Osteoblast (primary cell): ENCODE results near the gene HIGD1B. TPM values are rescaled to one million over a fixed set of nuclear protein-coding genes. Genes with fewer than 3 reads are reported as not detected.

Experiments
- DNase-seq: peaks from one replicate; pipeline ENCODE4 v3.0.0; 2011; ENCODE audit warnings: low spot score, mixed read lengths; ENCODE audit not compliant: insufficient read length; ENCODE audit errors: missing footprints
- H2AFZ ChIP-seq: 2 replicates; pipeline ENCODE4 v1.6.0; 2011; ENCODE audit warnings: mild to moderate bottlenecking, low read length
- H3K27ac ChIP-seq: 2 replicates; pipeline ENCODE4 v1.5.1; 2011; ENCODE audit warnings: mild to moderate bottlenecking, low read depth, low read length, moderate library complexity
- H3K27me3 ChIP-seq: 2 replicates; pipeline ENCODE4 v1.6.0; 2012; ENCODE audit warnings: mild to moderate bottlenecking, control low read depth, inconsistent platforms, low read length, moderate library complexity; ENCODE audit not compliant: insufficient read depth
- H3K36me3 ChIP-seq: 2 replicates; pipeline ENCODE4 v1.5.1; 2011; ENCODE audit warnings: mild to moderate bottlenecking, low read length, control low read depth, moderate library complexity; ENCODE audit not compliant: insufficient read depth
- H3K4me1 ChIP-seq: 2 replicates; pipeline ENCODE4 v1.5.1; 2011; ENCODE audit warnings: mild to moderate bottlenecking, low read length, control low read depth, moderate library complexity; ENCODE audit not compliant: insufficient read depth
- H3K4me2 ChIP-seq: 2 replicates; pipeline ENCODE4 v1.6.0; 2011; ENCODE audit warnings: mild to moderate bottlenecking, low read length; ENCODE audit not compliant: insufficient read depth
- H3K4me3 ChIP-seq: fragments of 200-600 bp; sonication (generic); 3 replicates; pipeline ENCODE4 v1.5.1; 2012; ENCODE audit warnings: mild to moderate bottlenecking, low read length, inconsistent platforms; ENCODE audit not compliant: insufficient read depth
- H3K79me2 ChIP-seq: 2 replicates; pipeline ENCODE4 v1.6.0; 2012; ENCODE audit warnings: mild to moderate bottlenecking, low read length, control low read depth, inconsistent platforms; ENCODE audit not compliant: insufficient read depth
- H3K9me3 ChIP-seq: 2 replicates; pipeline ENCODE4 v1.5.1; 2011; ENCODE audit warnings: low read depth, low read length, control low read depth
- H4K20me1 ChIP-seq: 2 replicates; pipeline ENCODE4 v1.6.0; 2012; ENCODE audit warnings: mild to moderate bottlenecking, low read length, control low read depth; ENCODE audit not compliant: insufficient read depth
- total RNA-seq: library from RNA; depleted of rRNA; stranded (reverse); fragments of >200 nt; gene quantifications from 2 replicates; pipeline ENCODE4 v1.2.3, GENCODE V29; 2012
- TF ChIP-seq, protein P1 (sequence below): IDR thresholded peaks from 2 replicates; pipeline ENCODE4 v1.5.1; 2011; ENCODE audit warnings: mild to moderate bottlenecking, low read depth, low read length, moderate library complexity; ENCODE audit errors: extremely low read depth

HIGD1B gene
- total RNA-seq = not detected in 2 replicates

DNA sequence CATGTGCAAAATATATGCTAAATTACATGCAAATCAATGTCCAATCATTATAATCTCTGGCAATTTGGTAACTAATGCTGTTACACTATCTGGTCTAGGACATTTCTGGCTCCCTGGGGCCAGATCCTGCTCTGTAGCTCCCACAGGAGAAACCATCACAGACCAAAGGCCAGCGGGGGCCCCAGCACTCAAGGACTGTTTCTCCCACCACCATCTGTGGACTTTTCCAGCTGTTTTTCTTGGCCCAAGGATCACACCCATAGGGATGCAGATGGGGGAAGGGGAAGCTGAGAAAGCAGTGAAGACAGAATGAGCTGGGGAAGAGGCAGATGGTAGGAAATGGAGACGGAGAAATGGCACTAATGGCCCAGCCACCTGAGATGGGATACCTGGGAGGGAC, at the start of gene HIGD1B:
Gene HIGD1B (plus strand): TSS at position 298 of the 400 bp plus-strand sequence. CDS start 270 bp downstream, outside the sequence.
- no peaks in the 10 kb centered on the region for H3K9me3 ChIP-seq
- TF ChIP-seq, protein P1, sequence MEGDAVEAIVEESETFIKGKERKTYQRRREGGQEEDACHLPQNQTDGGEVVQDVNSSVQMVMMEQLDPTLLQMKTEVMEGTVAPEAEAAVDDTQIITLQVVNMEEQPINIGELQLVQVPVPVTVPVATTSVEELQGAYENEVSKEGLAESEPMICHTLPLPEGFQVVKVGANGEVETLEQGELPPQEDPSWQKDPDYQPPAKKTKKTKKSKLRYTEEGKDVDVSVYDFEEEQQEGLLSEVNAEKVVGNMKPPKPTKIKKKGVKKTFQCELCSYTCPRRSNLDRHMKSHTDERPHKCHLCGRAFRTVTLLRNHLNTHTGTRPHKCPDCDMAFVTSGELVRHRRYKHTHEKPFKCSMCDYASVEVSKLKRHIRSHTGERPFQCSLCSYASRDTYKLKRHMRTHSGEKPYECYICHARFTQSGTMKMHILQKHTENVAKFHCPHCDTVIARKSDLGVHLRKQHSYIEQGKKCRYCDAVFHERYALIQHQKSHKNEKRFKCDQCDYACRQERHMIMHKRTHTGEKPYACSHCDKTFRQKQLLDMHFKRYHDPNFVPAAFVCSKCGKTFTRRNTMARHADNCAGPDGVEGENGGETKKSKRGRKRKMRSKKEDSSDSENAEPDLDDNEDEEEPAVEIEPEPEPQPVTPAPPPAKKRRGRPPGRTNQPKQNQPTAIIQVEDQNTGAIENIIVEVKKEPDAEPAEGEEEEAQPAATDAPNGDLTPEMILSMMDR = no peak
- H3K36me3 ChIP-seq = peaks cover 21% of the 10 kb centered on the region
- H3K27ac ChIP-seq = no peak within 1 kb of the TSS
- no peak within 1 kb of the TSS for H2AFZ ChIP-seq
- no peaks in the 10 kb centered on the region for H4K20me1 ChIP-seq
- DNase-seq = peak; percentile 70
- no peaks in the 10 kb centered on the region for H3K79me2 ChIP-seq
- no peaks in the 10 kb centered on the region for H3K27me3 ChIP-seq
- no peak within 1 kb of the TSS for H3K4me3 ChIP-seq
- H3K4me2 ChIP-seq = no peak within 1 kb of the TSS
- peaks cover 2% of the 10 kb centered on the region for H3K4me1 ChIP-seq

DNA sequence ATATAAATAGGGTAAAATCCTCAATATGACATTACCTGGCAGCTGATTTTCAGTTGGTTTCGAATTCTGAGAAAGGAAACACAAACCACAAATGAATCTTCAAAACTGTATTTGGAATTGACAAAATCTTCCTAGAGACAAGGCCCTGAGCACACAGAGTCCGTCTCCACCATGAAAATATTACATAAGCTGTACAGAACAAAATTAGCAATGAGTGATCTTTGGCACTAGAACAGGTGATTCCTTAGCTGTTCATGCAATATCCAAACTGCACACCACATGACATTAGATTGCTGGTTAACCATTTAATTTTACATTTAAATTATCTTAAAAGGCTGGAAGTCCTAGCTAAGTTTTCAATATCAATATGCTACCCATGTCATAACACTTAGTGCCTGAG, 49.3 kb upstream of the HIGD1B start:
- TF ChIP-seq, protein P1 = no peak
- Histone ChIP-seq H3K27me3 (no peaks in the 10 kb centered on the region), H3K4me2 (no peak overlapping the region), H4K20me1 (no peaks in the 10 kb centered on the region), H3K9me3 (no peaks in the 10 kb centered on the region), H3K36me3 (peaks cover 10% of the 10 kb centered on the region), H3K4me3 (no peak overlapping the region), H2AFZ (no peak overlapping the region), H3K27ac (no peak overlapping the region), H3K79me2 (peaks cover 21% of the 10 kb centered on the region), H3K4me1 (peaks cover 22% of the 10 kb centered on the region)
- DNase-seq = no peak

DNA sequence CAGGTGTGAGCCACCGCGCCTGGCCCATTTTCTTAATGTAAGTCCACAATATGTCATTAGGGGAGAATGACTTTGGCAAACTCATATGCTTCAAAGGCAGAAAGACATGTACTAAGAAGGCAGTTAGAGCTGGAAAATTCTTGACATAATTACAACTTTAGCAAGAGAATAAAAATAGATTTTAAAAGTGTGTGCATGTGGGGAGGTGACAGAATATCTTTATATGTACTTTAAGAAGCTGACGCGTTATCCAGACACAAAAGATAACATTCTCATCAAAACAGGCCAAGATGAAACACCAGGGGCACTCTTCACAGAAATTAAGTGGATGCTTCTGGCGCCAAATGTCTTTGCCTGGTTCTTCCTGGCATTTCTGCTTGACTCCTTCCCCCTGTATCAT, 45.8 kb upstream of the HIGD1B start:
- Histone ChIP-seq H4K20me1 (no peaks in the 10 kb centered on the region), H3K27me3 (no peaks in the 10 kb centered on the region), H3K79me2 (peaks cover 54% of the 10 kb centered on the region), H3K36me3 (peaks cover 39% of the 10 kb centered on the region), H3K4me2 (no peak overlapping the region), H3K4me3 (no peak overlapping the region), H3K27ac (no peak overlapping the region), H2AFZ (no peak overlapping the region), H3K4me1 (no peaks in the 10 kb centered on the region), H3K9me3 (no peaks in the 10 kb centered on the region)
- TF ChIP-seq, protein P1 = no peak
- no peak for DNase-seq

DNA sequence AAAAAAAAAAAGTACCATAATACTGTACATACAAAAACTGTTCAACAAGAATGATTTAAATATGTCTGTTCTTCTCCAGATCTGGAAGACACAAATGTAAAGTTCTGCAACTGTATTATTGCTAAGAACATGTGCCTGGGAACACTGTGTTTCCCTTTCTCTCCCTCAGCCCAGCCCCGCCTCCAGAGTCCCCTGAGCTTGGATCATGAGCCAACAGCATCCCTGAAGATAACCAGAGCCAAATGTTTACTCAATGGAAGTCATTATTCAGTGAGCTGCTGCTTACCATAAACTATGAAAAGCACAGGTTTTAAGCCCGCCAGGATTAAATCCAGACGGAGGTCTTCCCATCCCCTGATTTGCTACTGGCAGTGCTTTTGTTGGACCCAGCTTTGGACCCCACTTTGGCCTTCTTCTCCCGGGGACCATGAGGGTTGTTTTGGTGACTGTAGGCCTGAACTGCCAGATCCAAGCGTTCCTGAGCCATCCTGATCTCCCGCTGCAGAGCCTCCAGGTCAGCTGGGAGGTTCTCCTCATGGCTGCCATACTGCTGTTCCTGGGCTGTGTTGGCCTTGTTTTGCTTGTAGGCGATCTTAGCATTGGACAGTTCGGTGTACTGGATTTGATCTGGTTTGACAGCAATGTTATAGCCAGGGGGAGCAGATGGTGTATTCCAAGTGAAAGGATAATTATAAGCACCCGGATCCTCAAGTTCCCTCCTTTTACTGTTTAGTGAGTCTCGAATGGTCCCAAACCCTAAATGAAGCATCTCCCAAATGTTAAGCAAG, 43.2 kb upstream of the HIGD1B start:
- peak; percentile 62 for DNase-seq

More for the DNA sequence above, 43.2 kb upstream of the HIGD1B start:
- H3K27me3 ChIP-seq = no peaks in the 10 kb centered on the region
- H3K4me2 ChIP-seq = no peak overlapping the region
- H3K4me3 ChIP-seq = no peak overlapping the region
- TF ChIP-seq, protein P1 = no peak
- H3K4me1 ChIP-seq = peaks cover 5% of the 10 kb centered on the region
- H2AFZ ChIP-seq = no peak overlapping the region
- H4K20me1 ChIP-seq = no peaks in the 10 kb centered on the region
- peaks cover 79% of the 10 kb centered on the region for H3K79me2 ChIP-seq
- H3K9me3 ChIP-seq = no peaks in the 10 kb centered on the region
- no peak overlapping the region for H3K27ac ChIP-seq
- peaks cover 29% of the 10 kb centered on the region for H3K36me3 ChIP-seq
